ENCODE data around the gene SEC16B. TPM values are rescaled to one million over a fixed set of nuclear protein-coding genes. Genes with fewer than 3 reads are reported as not detected.

The SEC16B gene
- total and polyA plus RNA-seq, 11 donors: 1.1 to 3.8 (median 2.3) TPM

- no peaks in the 10 kb centered on the region for H3K36me3 ChIP-seq
- 82 to 89% (median 86%) methylated on average over 3 to 5 of the region's 5 CpGs for WGBS, 4 donors
- H3K4me3 ChIP-seq: no peak overlapping the region
- H3K4me1 ChIP-seq: no peaks in the 10 kb centered on the region
- intact Hi-C loops (cut with DNase I): no loop called here
- H3K27ac ChIP-seq: no peak overlapping the region
- TF ChIP-seq CTCF (IDR thresholded peaks at IDR 0.05) (no peak), POLR2A (IDR thresholded peaks at IDR 0.05) (no peak)
- peaks cover 0 to 14% (median 0%) of the 10 kb centered on the region in 9 donors for H3K27me3 ChIP-seq
- no peaks in the 10 kb centered on the region for H3K9me3 ChIP-seq
- DNase-seq: no peak
- no peak for ATAC-seq
These were observed 62.9 kb downstream of the SEC16B start for GRCh38 chr1:177907000-177907399.

- H3K4me3 ChIP-seq: no peak overlapping the region
- H3K9me3 ChIP-seq: no peaks in the 10 kb centered on the region
- H3K4me1 ChIP-seq: no peaks in the 10 kb centered on the region
- no peaks in the 10 kb centered on the region for H3K36me3 ChIP-seq
- ATAC-seq: no peak
- H3K27ac ChIP-seq: no peak overlapping the region
- TF ChIP-seq CTCF (IDR thresholded peaks at IDR 0.05) (no peak), POLR2A (IDR thresholded peaks at IDR 0.05) (no peak)
- 76 to 79% (median 77%) methylated on average over 1 of the region's 1 CpG for WGBS, 4 donors
- intact Hi-C loops (cut with DNase I): no loop called here
- peaks cover 0 to 12% (median 0%) of the 10 kb centered on the region in 9 donors for H3K27me3 ChIP-seq
- DNase-seq: no peak
These were observed 64.2 kb downstream of the SEC16B start for GRCh38 chr1:177905686-177906085.

GRCh38 chr1:177902266-177902665 is 67.6 kb downstream of the SEC16B start:
- TF ChIP-seq POLR2A (IDR thresholded peaks at IDR 0.05) (no peak), CTCF (IDR thresholded peaks at IDR 0.05) (no peak)
- H3K4me1 ChIP-seq: no peaks in the 10 kb centered on the region
- H3K27ac ChIP-seq: no peak overlapping the region
- no peaks in the 10 kb centered on the region for H3K9me3 ChIP-seq
- WGBS, 4 donors: 72 to 85% (median 82%) methylated on average over 5 of the region's 5 CpGs
- intact Hi-C loops (cut with DNase I): no loop called here
- no peak overlapping the region for H3K4me3 ChIP-seq
- H3K36me3 ChIP-seq: no peaks in the 10 kb centered on the region
- DNase-seq (no peak), ATAC-seq (no peak)
- H3K27me3 ChIP-seq: peaks cover 0 to 4% (median 0%) of the 10 kb centered on the region in 9 donors

GRCh38 chr1:177897998-177898654 is 71.7 kb downstream of the SEC16B start:
- peaks cover 0 to 1% (median 0%) of the 10 kb centered on the region in 12 donors for H3K9me3 ChIP-seq
- no peaks in the 10 kb centered on the region for H3K27me3 ChIP-seq
- ATAC-seq: no peak
- no peak overlapping the region for H3K27ac ChIP-seq
- no peak for TF ChIP-seq POLR2A (IDR thresholded peaks at IDR 0.05)
- no peak for TF ChIP-seq CTCF (IDR thresholded peaks at IDR 0.05)
- 86 to 89% (median 87%) methylated on average over 11 of the region's 11 CpGs for WGBS, 4 donors
- no peaks in the 10 kb centered on the region for H3K4me1 ChIP-seq
- intact Hi-C loops (cut with DNase I): no loop called here
- no peaks in the 10 kb centered on the region for H3K36me3 ChIP-seq
- no peak for DNase-seq
- no peak overlapping the region for H3K4me3 ChIP-seq
